ENCODE results near the gene YAF2.
A peak's percentile ranks its signal among the peaks of the same experiment; 100 is the strongest.

YAF2 gene

GRCh38 chr12:42144408-42145196, 93.4 kb downstream of the YAF2 start, which contains the start of gene GXYLT1:
TSS of gene GXYLT1 (minus strand) at chr12:42144874. CDS start at chr12:42144646, 228 bp downstream.
- peak; percentile 71 for DNase-seq (ENCODE audit: low spot score)

GRCh38 chr12:42144158-42144407, 94.0 kb downstream of the YAF2 start:
- no peak for DNase-seq (ENCODE audit: low spot score)

GRCh38 chr12:42143452-42144157, 94.4 kb downstream of the YAF2 start:
- no peak for DNase-seq (ENCODE audit: low spot score)

GRCh38 chr12:42141981-42142606, 96.0 kb downstream of the YAF2 start:
- DNase-seq (ENCODE audit: low spot score), result no peak

GRCh38 chr12:42140901-42141300, 97.1 kb downstream of the YAF2 start:
- no peak for DNase-seq (ENCODE audit: low spot score)

GRCh38 chr12:42135259-42135814, 102.7 kb downstream of the YAF2 start:
- no peak for DNase-seq (ENCODE audit: low spot score)

- no peak for DNase-seq (ENCODE audit: low spot score)
These were observed 107.2 kb downstream of the YAF2 start for GRCh38 chr12:42130672-42131402.

GRCh38 chr12:42129595-42130204, 108.3 kb downstream of the YAF2 start:
- peak; percentile 10 for DNase-seq (ENCODE audit: low spot score)

GRCh38 chr12:42128888-42129287, 109.2 kb downstream of the YAF2 start:
- no peak for DNase-seq (ENCODE audit: low spot score)

- no peak for DNase-seq (ENCODE audit: low spot score)
These were observed 109.7 kb downstream of the YAF2 start for GRCh38 chr12:42128327-42128726.

GRCh38 chr12:42126963-42127362, 111.1 kb downstream of the YAF2 start:
- no peak for DNase-seq (ENCODE audit: low spot score)

- no peak for DNase-seq (ENCODE audit: low spot score)
These were observed 112.7 kb downstream of the YAF2 start for GRCh38 chr12:42125388-42125767.

- DNase-seq (ENCODE audit: low spot score), result no peak
These were observed 113.2 kb downstream of the YAF2 start for GRCh38 chr12:42124764-42125387.

- no peak for DNase-seq (ENCODE audit: low spot score)
These were observed 118.9 kb downstream of the YAF2 start for GRCh38 chr12:42119085-42119633.

- no peak for DNase-seq (ENCODE audit: low spot score)
These were observed 119.7 kb downstream of the YAF2 start for GRCh38 chr12:42118136-42118879.

GRCh38 chr12:42109031-42109430, 129.0 kb downstream of the YAF2 start:
- no peak for DNase-seq (ENCODE audit: low spot score)

Data from CD4-positive, alpha-beta T cell treated with Interleukin-6 at 100 ng/mL for 8 hours (primary cell).